Nephron progenitor cell (in vitro differentiated cells): ENCODE data around the gene HNRNPCL1.

Source experiments
- DNase-seq: peaks from one replicate; pipeline ENCODE4 v3.0.0; 2021
- H3K27ac Mint-ChIP-seq: 2 replicates; pipeline ENCODE4 v1.8.0; 2021; ENCODE audit warnings: mild to moderate bottlenecking, moderate library complexity, mixed read lengths
- H3K27me3 Mint-ChIP-seq: 2 replicates; pipeline ENCODE4 v1.8.0; 2021; ENCODE audit warnings: mild to moderate bottlenecking, low read depth, mixed read lengths; ENCODE audit not compliant: poor library complexity
- H3K36me3 Mint-ChIP-seq: 2 replicates; pipeline ENCODE4 v1.8.0; 2021; ENCODE audit warnings: low read depth, mixed read lengths
- H3K4me1 Mint-ChIP-seq: 2 replicates; pipeline ENCODE4 v1.8.0; 2021; ENCODE audit warnings: mixed read lengths
- H3K4me3 Mint-ChIP-seq: 2 replicates; pipeline ENCODE4 v1.8.0; 2021; ENCODE audit warnings: mild to moderate bottlenecking, moderate library complexity, mixed read lengths
- H3K9me3 Mint-ChIP-seq: 2 replicates; pipeline ENCODE4 v1.8.0; 2021; ENCODE audit warnings: mild to moderate bottlenecking, moderate library complexity, mixed read lengths
- CTCF ChIP-seq: fragments of 200-600 bp; sonication (generic); IDR thresholded peaks from 2 replicates; pipeline ENCODE4 v1.5.0; 2021; ENCODE audit warnings: antibody characterized with exemption

The HNRNPCL1 gene

GRCh38 chr1:12811409-12811784 is 37.1 kb downstream of the HNRNPCL1 start:
- Mint-ChIP-seq H3K36me3 (no peaks in the 10 kb centered on the region), H3K9me3 (peaks cover 53% of the 10 kb centered on the region), H3K4me3 (no peak overlapping the region), H3K27me3 (peaks cover 20% of the 10 kb centered on the region), H3K27ac (no peak overlapping the region), H3K4me1 (no peaks in the 10 kb centered on the region)
- no peak for TF ChIP-seq CTCF
- DNase-seq: no peak

GRCh38 chr1:12810691-12811408 is 37.7 kb downstream of the HNRNPCL1 start:
- Mint-ChIP-seq H3K4me3 (no peak overlapping the region), H3K4me1 (no peaks in the 10 kb centered on the region), H3K9me3 (peaks cover 58% of the 10 kb centered on the region), H3K27me3 (peaks cover 20% of the 10 kb centered on the region), H3K36me3 (no peaks in the 10 kb centered on the region), H3K27ac (no peak overlapping the region)
- DNase-seq: no peak
- no peak for TF ChIP-seq CTCF

GRCh38 chr1:12809933-12810332 is 38.6 kb downstream of the HNRNPCL1 start:
- Mint-ChIP-seq H3K27ac (no peak overlapping the region), H3K36me3 (no peaks in the 10 kb centered on the region), H3K4me1 (no peaks in the 10 kb centered on the region), H3K9me3 (peaks cover 62% of the 10 kb centered on the region), H3K4me3 (no peak overlapping the region), H3K27me3 (peaks cover 20% of the 10 kb centered on the region)
- no peak for TF ChIP-seq CTCF
- DNase-seq: no peak

- Mint-ChIP-seq H3K27me3 (peaks cover 21% of the 10 kb centered on the region), H3K4me3 (no peak overlapping the region), H3K36me3 (no peaks in the 10 kb centered on the region), H3K4me1 (no peaks in the 10 kb centered on the region), H3K27ac (no peak overlapping the region), H3K9me3 (peaks cover 21% of the 10 kb centered on the region)
- no peak for TF ChIP-seq CTCF
- no peak for DNase-seq
Observed at GRCh38 chr1:12799730-12800129, 48.8 kb downstream of the HNRNPCL1 start.

- H3K4me1 Mint-ChIP-seq: no peaks in the 10 kb centered on the region
- no peak overlapping the region for H3K4me3 Mint-ChIP-seq
Observed at GRCh38 chr1:12798911-12799310, 49.6 kb downstream of the HNRNPCL1 start.

More at GRCh38 chr1:12798911-12799310, 49.6 kb downstream of the HNRNPCL1 start:
- TF ChIP-seq CTCF: no peak
- DNase-seq: no peak
- Mint-ChIP-seq H3K27me3 (peaks cover 21% of the 10 kb centered on the region), H3K36me3 (no peaks in the 10 kb centered on the region), H3K27ac (no peak overlapping the region), H3K9me3 (peaks cover 18% of the 10 kb centered on the region)
